MM.1S (cell line): ENCODE measurements around the gene MEAF6.

Experiments used
- DNase-seq: peaks from one replicate; pipeline ENCODE4 v3.0.0-alpha.2; 2015
- H2AFZ ChIP-seq: fragments of 300-600 bp; sonication (generic); 2 replicates; pipeline ENCODE4 v1.6.0; 2016; ENCODE audit warnings: antibody characterized with exemption, low read length
- H3F3A ChIP-seq: fragments of 300-600 bp; sonication (generic); 2 replicates; pipeline ENCODE4 v1.6.1; 2016; ENCODE audit warnings: mild to moderate bottlenecking, antibody characterized with exemption, low read length, moderate library complexity, mixed read lengths; ENCODE audit not compliant: insufficient read depth
- H3K27ac ChIP-seq: fragments of 300-600 bp; sonication (generic); 2 replicates; pipeline ENCODE4 v1.5.1; 2016; ENCODE audit warnings: mild to moderate bottlenecking, low read length
- H3K27me3 ChIP-seq: fragments of 300-600 bp; sonication (generic); replicated peaks from 2 replicates; pipeline ENCODE4 v1.6.0; 2016; ENCODE audit warnings: low read length; ENCODE audit not compliant: insufficient read depth
- H3K36me3 ChIP-seq: fragments of 300-600 bp; sonication (generic); replicated peaks from 2 replicates; pipeline ENCODE4 v1.6.1; 2016; ENCODE audit warnings: mild to moderate bottlenecking, low read length, mixed read lengths; ENCODE audit not compliant: insufficient read depth
- H3K4me1 ChIP-seq: fragments of 300-600 bp; sonication (generic); 2 replicates; pipeline ENCODE4 v1.6.1; 2016; ENCODE audit warnings: low read length, mixed read lengths
- H3K4me2 ChIP-seq: fragments of 300-600 bp; sonication (generic); 2 replicates; pipeline ENCODE4 v1.6.0; 2016; ENCODE audit warnings: low read depth, low read length
- H3K4me3 ChIP-seq: fragments of 300-600 bp; sonication (generic); 2 replicates; pipeline ENCODE4 v1.5.1; 2016; ENCODE audit warnings: low read length, mixed read lengths
- H3K79me2 ChIP-seq: fragments of 300-600 bp; sonication (generic); 2 replicates; pipeline ENCODE4 v1.6.1; 2016; ENCODE audit warnings: mixed run types, low read length, mixed read lengths
- H3K9ac ChIP-seq: fragments of 300-600 bp; sonication (generic); 2 replicates; pipeline ENCODE4 v1.6.1; 2016; ENCODE audit warnings: low read length, mixed read lengths
- H3K9me2 ChIP-seq: fragments of 300-600 bp; sonication (generic); replicated peaks from 2 replicates; pipeline ENCODE4 v1.6.1; 2016; ENCODE audit warnings: mild to moderate bottlenecking, low read length, mixed read lengths; ENCODE audit not compliant: insufficient read depth
- H3K9me3 ChIP-seq: fragments of 300-600 bp; sonication (generic); replicated peaks from 2 replicates; pipeline ENCODE4 v1.6.1; 2016; ENCODE audit warnings: mild to moderate bottlenecking, low read length, mixed read lengths; ENCODE audit not compliant: insufficient read depth
- H4K20me1 ChIP-seq: fragments of 300-600 bp; sonication (generic); 2 replicates; pipeline ENCODE4 v1.6.1; 2016; ENCODE audit warnings: mild to moderate bottlenecking, low read length, moderate library complexity, mixed read lengths; ENCODE audit not compliant: insufficient read depth
- CTCF ChIP-seq: fragments of 300-600 bp; sonication (generic); IDR thresholded peaks from 2 replicates; pipeline ENCODE4 v1.5.1; 2016; ENCODE audit warnings: antibody characterized with exemption, low read length, mixed read lengths
- EZH2 ChIP-seq: fragments of 300-600 bp; sonication (generic); optimal IDR thresholded peaks from 2 replicates; pipeline ENCODE3; 2017; ENCODE audit warnings: low read depth, mild to moderate bottlenecking, antibody characterized with exemption, low read length, mixed read lengths
- EZH2phosphoT487 ChIP-seq: fragments of 300-600 bp; sonication (generic); IDR thresholded peaks from 2 replicates; pipeline ENCODE4 v1.6.1; 2018; ENCODE audit warnings: antibody characterized with exemption, low read length

Gene MEAF6

DNA sequence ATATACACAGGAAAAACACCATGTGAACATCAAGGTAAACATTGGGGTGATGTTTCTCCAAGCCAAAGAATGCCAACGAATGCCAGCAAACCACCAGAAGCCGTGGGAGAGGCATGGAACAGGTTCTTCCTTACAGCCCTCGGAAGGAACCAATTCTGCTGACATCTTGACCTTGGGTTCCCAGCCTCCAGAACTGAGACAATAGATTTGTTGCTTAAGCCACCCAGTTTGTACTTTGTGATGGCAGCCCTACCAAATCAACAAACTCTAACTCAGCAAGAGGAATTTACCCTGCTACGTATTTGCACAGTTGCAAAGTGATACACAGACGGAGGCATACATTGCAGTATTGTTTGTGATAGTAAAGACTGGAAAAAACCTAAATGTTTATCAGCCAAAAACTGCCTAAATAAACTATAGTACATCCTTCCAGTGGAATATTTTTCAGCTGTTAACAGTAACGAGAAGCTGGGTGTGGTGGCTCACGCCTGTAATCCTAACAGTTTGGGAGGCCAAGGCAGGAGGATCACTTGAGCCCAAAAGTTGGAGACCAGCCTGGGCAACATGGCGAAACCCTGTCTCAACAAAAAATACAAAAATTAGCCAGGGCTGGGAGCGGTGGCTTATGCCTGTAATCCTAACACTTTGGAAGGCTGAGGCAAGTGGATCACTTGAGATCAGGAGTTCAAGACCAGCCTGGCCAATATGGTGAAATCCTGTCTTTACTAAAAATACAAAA lies 52.7 kb downstream of the MEAF6 start:
- H4K20me1 ChIP-seq = no peaks in the 10 kb centered on the region
- no peak for TF ChIP-seq EZH2
- no peak for DNase-seq
- peaks cover 2% of the 10 kb centered on the region; the same call in 1 of the 2 replicates for H3K79me2 ChIP-seq
- peaks cover 8% of the 10 kb centered on the region for H3F3A ChIP-seq
- H3K36me3 ChIP-seq = no peaks in the 10 kb centered on the region
- no peaks in the 10 kb centered on the region for H3K9me3 ChIP-seq
- H3K27ac ChIP-seq = no peak overlapping the region
- H3K9ac ChIP-seq = no peak overlapping the region
- no peak overlapping the region for H3K4me3 ChIP-seq
- H3K4me1 ChIP-seq = peaks cover 15% of the 10 kb centered on the region
- H3K27me3 ChIP-seq = no peaks in the 10 kb centered on the region
- no peaks in the 10 kb centered on the region for H3K9me2 ChIP-seq
- H3K4me2 ChIP-seq = no peak overlapping the region
- no peak overlapping the region for H2AFZ ChIP-seq

DNA sequence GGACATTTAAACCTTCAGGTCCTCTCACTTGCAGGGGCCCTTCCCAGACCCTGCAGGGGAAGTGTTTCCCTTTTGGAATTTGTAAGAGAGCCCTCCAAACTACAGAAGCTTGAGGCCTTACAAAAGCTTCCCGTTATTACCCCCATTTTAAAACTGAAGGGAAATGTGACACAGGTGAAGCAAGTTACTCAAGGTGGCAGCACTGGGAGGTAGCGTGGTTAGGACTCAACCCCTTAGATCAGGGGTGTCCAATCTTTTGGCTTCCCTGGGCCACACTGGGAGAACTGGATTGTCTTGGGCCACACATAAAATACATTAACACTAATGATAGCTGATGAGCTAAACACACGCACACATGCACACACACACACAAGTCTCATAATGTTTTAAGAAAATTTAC lies 56.0 kb downstream of the MEAF6 start:
- H3K4me3 ChIP-seq = no peak overlapping the region
- DNase-seq = no peak
- H3K27ac ChIP-seq = no peak overlapping the region
- H3K36me3 ChIP-seq = no peaks in the 10 kb centered on the region
- H3K4me2 ChIP-seq = no peak overlapping the region
- no peaks in the 10 kb centered on the region for H3K9me2 ChIP-seq
- no peak overlapping the region for H2AFZ ChIP-seq
- H3K4me1 ChIP-seq = peaks cover 7% of the 10 kb centered on the region
- H4K20me1 ChIP-seq = no peaks in the 10 kb centered on the region
- TF ChIP-seq EZH2 (no peak), EZH2phosphoT487 (no peak), CTCF (peak; percentile 21; the same call in 1 of the 2 replicates)
- no peaks in the 10 kb centered on the region for H3K9me3 ChIP-seq
- H3K9ac ChIP-seq = no peak overlapping the region
- H3K27me3 ChIP-seq = no peaks in the 10 kb centered on the region
- no peaks in the 10 kb centered on the region for H3K79me2 ChIP-seq
- H3F3A ChIP-seq = no peaks in the 10 kb centered on the region

DNA sequence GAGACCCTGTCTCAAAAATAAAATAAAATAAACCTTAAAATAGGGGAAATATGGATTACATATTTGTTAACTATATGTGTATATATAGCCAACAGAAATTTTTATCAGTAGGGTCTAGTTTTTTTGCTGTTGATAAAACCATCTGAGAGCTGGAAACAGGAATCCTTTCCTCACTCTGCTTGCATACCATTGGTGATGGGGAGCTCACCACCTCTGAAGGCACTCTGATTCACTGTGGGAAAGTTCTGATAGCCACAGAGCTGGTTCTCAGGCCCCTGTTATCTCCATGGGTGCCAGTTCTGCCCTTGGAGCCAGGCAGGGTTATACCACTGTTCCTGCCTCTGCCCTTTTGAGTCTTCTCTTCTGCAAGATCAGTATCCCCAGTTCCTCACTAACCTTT lies 58.0 kb downstream of the MEAF6 start:
- Histone ChIP-seq H3K9me3 (no peaks in the 10 kb centered on the region), H3K79me2 (no peaks in the 10 kb centered on the region), H4K20me1 (no peaks in the 10 kb centered on the region), H3K36me3 (no peaks in the 10 kb centered on the region), H3K4me1 (peaks cover 7% of the 10 kb centered on the region), H3K9me2 (no peaks in the 10 kb centered on the region), H3F3A (no peaks in the 10 kb centered on the region), H3K27me3 (no peaks in the 10 kb centered on the region), H3K4me2 (no peak overlapping the region), H2AFZ (no peak overlapping the region), H3K27ac (no peak overlapping the region), H3K9ac (no peak overlapping the region), H3K4me3 (no peak overlapping the region)
- TF ChIP-seq EZH2 (no peak), EZH2phosphoT487 (no peak), CTCF (no peak)
- no peak for DNase-seq

- Histone ChIP-seq H3F3A (no peaks in the 10 kb centered on the region), H3K36me3 (no peaks in the 10 kb centered on the region), H3K9ac (0 out of 2 replicates have a peak overlapping the region, but pooled peaks have one; percentile 2), H3K4me2 (peak overlapping the region; percentile 62), H3K9me3 (no peaks in the 10 kb centered on the region), H3K27ac (no peak overlapping the region), H3K4me3 (no peak overlapping the region), H4K20me1 (no peaks in the 10 kb centered on the region), H3K79me2 (no peaks in the 10 kb centered on the region), H3K27me3 (no peaks in the 10 kb centered on the region), H3K9me2 (no peaks in the 10 kb centered on the region), H2AFZ (peak overlapping the region; percentile 79; the same call in 1 of the 2 replicates), H3K4me1 (peaks cover 7% of the 10 kb centered on the region)
- DNase-seq = no peak
- TF ChIP-seq EZH2 (no peak), CTCF (no peak), EZH2phosphoT487 (no peak)
Measured at GRCh38 chr1:37455516-37455915, 59.0 kb downstream of the MEAF6 start.
